ENCODE results near the gene KCNQ1.

KCNQ1 gene

GRCh38 chr11:2898366-2899079 lies 453.7 kb downstream of the KCNQ1 start:
- DNase-seq, result no peak
